Pulmonary artery endothelial cell (primary cell): ENCODE results near the gene BCAR1. TPM values are rescaled to one million over a fixed set of nuclear protein-coding genes. Genes with fewer than 3 reads are reported as not detected.
"Not testable (repeated sequence)": the region's sequence is repeated elsewhere in the genome, so short reads cannot be mapped to it uniquely, and the experiment has no call there.

ENCODE experiments used
- DNase-seq: peaks from one replicate; pipeline ENCODE4 v3.0.0-alpha.2; 2011; ENCODE audit warnings: low read depth, low spot score
- total RNA-seq: library from RNA; depleted of rRNA; stranded (reverse); fragments of >200 nt; gene quantifications from 2 replicates; pipeline ENCODE4 v1.2.3, GENCODE V29; 2014

BCAR1 gene
- total RNA-seq, 1 donor from 2014 or later: 118 TPM

- DNase-seq: no peak
Observed at GRCh38 chr16:75256696-75257343, 5.4 kb upstream of the BCAR1 start.

GRCh38 chr16:75256059-75256571 is 4.7 kb upstream of the BCAR1 start:
- no peak for DNase-seq

DNA sequence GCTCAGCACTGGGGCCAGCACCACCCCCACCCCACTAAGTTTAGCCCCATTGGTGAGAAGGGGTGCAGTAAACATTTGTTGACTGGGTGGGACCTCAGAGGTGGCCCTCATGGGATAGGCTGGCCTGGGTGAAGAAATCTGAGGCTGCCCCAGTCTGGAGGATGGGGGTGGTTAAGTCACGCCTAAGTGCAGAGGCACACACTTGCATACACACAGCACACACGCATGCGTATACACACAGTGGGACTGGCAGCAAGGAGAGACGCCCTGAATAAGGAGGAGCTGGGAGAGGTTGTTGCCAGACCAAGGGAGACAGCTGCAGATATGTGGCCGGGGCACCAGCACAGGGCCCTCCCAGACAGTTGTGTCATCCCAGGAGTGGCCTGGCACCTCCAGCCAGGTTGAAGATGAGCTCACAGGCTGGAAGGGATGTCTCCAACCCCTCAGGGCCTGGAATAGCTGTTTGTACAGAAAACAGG is 3.0 kb upstream of the BCAR1 start:
- no peak for DNase-seq

DNA sequence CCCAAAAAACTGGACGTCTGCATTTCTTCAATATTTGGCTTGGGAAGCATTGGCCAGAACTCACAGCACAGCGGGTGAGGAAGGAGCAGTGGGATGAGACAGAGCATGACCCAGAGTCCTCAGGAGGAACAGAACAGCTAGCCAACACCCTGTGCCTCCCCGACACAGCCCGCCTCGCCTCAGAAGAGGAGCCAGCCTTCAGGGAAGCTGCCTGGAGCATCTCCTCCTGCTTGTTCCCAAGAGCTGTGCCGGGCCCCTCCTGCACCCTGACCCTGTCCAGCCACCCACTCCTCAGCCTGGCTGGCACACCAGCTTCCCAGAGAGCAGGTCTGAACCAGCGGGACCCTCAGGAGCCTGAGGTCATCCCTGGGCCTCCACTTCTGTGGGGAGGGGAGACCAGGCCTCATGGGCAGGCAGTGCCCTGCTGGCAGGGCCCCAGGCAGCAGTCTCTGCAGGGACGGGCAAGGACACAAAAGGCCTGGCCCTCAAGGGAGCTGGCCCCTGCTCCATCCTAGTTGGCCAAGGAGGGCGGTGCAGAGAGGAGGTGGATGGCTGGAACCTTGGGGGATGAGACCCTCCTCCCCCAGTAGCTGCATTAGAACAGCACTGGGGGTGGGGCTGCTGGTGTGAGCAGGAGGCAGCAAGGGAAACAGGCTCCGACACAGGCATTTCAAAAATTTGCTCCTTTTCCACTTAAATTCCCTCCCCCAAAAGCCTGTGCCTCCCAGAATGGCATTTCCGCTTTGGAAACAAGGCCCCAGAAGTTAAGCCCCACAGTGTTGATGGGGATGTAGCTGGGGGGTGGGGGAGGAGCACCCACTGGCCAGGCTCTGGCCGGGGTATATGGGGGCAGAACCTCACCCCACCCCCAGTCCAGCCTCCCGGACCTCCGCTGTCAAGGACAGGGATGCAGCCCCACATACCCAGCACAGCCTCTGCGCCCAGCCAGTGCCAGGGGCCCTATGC is 1.8 kb upstream of the BCAR1 start:
- no peak for DNase-seq

GRCh38 chr16:75252049-75252864 is 833 bp upstream of the BCAR1 start:
- no peak for DNase-seq

DNA sequence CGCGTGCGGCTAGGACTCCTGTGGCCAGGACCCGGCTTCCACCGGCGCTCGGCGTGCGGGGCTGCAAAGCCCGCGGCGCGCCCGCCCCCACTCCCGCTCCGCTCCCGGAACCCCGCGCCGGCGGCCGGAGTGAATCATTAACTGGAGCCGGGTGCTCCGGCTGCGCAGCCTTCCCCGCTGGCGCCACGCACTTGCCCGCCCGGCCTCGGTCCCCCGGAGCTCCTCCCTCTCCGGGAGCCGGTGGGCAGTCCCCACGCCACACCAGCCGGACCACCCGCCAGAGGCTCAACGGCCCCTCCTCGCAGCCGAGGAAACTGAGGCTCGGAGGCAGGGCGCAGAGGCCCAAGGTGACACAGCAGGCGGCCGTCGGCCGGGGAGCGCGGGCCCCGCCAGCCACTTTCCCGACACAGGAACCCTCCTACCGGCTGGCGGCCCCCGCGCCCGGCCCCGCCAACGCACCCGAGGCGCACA is 580 bp downstream of the BCAR1 start:
- DNase-seq: no peak

- DNase-seq: no peak
Observed at GRCh38 chr16:75250089-75250808, 1.2 kb downstream of the BCAR1 start.

- DNase-seq: no peak
Observed at GRCh38 chr16:75249441-75249840, 2.0 kb downstream of the BCAR1 start.

DNA sequence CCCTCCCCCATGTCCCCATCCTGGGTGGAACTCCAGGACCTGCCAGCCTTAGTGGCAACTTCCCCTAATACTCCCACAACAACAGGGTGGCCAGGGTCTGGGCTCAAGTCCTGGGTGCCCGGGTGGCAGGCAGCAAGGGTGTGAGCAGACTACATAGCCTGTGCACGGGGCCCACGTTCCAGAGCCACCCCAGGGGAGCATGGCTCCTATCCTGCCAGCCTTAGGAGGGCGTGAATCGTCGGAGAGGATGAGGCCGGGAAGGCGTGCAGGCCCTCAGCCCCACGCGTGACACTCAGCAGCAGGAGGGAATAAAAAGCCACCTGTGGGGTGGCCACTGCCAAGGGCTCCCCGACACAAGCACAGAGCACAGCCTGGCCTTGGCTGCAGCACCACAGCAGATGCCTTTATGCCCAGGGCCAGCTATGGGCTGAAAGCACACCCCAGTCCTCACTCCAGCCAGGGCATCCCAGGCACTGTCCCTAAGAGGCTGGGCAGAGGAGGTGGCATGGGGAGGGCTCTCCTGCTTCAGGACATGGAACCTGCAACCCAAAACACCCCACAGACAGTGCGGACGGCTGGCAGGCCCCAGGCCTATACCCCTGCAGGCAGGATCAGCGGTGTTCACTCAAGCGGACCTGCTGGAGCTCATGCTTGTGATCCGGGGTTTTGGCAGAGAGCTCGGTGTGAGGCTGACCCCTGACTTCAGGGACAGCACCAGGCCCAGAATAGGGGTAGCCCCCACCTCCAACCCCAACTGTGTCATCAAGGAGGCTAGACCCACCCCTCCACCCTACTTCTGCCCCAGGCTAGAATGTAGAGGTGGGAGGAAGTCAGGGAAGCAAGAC is 2.7 kb downstream of the BCAR1 start:
- no peak for DNase-seq

- DNase-seq: no peak
Observed at GRCh38 chr16:75248142-75248535, 3.3 kb downstream of the BCAR1 start.

DNA sequence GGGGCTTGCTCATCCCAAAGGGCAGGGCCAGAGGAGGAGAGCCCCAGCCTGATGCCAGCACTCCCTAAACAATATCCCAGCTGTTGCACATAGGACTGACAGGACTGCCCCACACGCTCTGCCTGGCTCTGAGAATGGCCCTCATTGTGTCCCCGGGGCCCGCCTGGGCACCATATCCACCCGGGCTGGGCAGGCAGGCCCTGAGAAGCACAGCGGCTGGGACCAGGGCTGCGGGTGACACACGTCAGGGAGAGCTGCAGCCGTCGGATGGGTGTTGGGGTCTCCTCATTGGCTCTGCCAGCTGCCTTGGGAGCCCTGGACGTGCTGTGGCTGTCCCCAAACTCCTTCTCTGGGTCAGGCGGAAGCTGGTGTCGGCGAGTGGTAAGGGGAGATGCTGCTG is 4.2 kb downstream of the BCAR1 start:
- DNase-seq: no peak

DNA sequence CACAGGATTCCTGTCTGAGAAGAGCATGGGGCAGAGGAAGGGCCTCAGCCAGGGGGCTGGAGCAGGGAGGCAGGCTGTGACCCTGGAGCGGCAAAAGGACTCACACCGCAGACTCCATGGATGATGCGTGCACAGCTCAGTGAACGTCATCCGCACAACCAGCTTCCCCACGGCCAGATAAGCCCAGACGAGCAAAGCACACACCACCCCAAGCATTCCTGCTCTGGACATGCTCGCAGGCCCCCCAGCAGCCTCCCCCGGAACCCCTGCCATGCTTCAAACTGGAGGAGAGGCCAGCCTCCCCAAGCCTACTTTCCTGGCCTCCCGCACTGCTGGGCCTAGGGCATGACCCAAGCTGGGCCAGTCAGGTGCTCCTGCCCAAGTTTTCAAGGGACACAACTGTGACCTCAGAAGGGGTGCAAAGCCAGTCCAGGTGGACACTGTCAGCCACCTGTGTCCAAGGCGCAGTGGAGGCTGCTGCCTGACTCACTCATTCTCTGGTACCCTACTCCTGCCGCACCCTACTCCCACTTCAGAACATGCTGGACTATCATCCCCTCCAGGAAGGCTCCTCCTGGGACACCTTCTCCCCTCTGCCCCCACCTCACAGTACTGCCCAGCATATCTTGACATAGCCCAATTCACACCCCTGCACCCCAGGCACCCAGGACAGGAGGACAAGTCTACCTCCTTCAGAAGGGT is 4.8 kb downstream of the BCAR1 start:
- no peak for DNase-seq

- DNase-seq: peak; percentile 86
Observed at GRCh38 chr16:75244844-75245758, 6.3 kb downstream of the BCAR1 start.

- DNase-seq: peak; percentile 47
Observed at GRCh38 chr16:75244225-75244809, 7.1 kb downstream of the BCAR1 start.

- no peak for DNase-seq
Observed at GRCh38 chr16:75243667-75244224, 7.7 kb downstream of the BCAR1 start.

- not testable (repeated sequence) for DNase-seq
Observed at GRCh38 chr16:75242436-75243078, 8.9 kb downstream of the BCAR1 start.

DNA sequence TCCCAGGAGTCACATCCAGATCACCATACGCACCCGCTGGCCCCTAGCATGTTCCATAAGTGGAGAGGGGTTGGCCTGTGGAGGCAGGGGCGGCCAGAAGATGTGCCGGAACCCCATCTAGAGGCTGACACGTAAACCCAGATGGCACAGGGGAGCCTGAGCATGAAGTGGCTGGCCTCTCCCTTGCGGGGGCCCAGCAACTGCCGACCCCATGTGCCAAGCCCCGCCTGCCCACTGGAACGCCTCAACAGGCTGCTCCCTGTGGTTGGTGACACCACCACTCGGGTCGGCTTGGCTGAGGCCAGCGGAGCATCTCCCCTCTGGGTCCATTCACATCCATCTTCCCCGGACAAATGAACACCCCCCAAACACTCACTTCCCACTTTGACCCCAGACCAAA is 9.5 kb downstream of the BCAR1 start:
- DNase-seq: no peak
